Glomerular endothelial cell (primary cell): Measurements from ENCODE around the gene GPAT2. TPM values are rescaled to one million over a fixed set of nuclear protein-coding genes. Genes with fewer than 3 reads are reported as not detected.
"Not testable (repeated sequence)": the region's sequence is repeated elsewhere in the genome, so short reads cannot be mapped to it uniquely, and the experiment has no call there.

Experiments used
- DNase-seq: peaks from one replicate; pipeline ENCODE4 v3.0.0-alpha.2; 2011; ENCODE audit warnings: low read depth, low spot score; ENCODE audit errors: extremely low read depth
- total RNA-seq: library from RNA; depleted of rRNA; stranded (reverse); fragments of >200 nt; gene quantifications from 2 replicates; pipeline ENCODE4 v1.2.3, GENCODE V29; 2015

The GPAT2 gene
- total RNA-seq, 1 donor from 2014 or later, result 5.7 TPM

- DNase-seq, result not testable (repeated sequence)
Observed at GRCh38 chr2:96065954-96066353, 31.2 kb upstream of the GPAT2 start.

- DNase-seq, result no peak
Observed at GRCh38 chr2:96065381-96065930, 30.7 kb upstream of the GPAT2 start.

- DNase-seq, result not testable (repeated sequence)
Observed at GRCh38 chr2:96064760-96065159, 30.0 kb upstream of the GPAT2 start.

- not testable (repeated sequence) for DNase-seq
Observed at GRCh38 chr2:96064047-96064675, 29.4 kb upstream of the GPAT2 start.

- not testable (repeated sequence) for DNase-seq
Observed at GRCh38 chr2:96063116-96063899, 28.6 kb upstream of the GPAT2 start.

- DNase-seq, result not testable (repeated sequence)
Observed at GRCh38 chr2:96062483-96062882, 27.8 kb upstream of the GPAT2 start.

GRCh38 chr2:96061901-96062300 lies 27.2 kb upstream of the GPAT2 start:
- DNase-seq, result not testable (repeated sequence)

- not testable (repeated sequence) for DNase-seq
Observed at GRCh38 chr2:96061197-96061817, 26.6 kb upstream of the GPAT2 start.

GRCh38 chr2:96060325-96060724 lies 25.6 kb upstream of the GPAT2 start:
- DNase-seq, result not testable (repeated sequence)

GRCh38 chr2:96059443-96059842 lies 24.7 kb upstream of the GPAT2 start:
- not testable (repeated sequence) for DNase-seq

- DNase-seq, result not testable (repeated sequence)
Observed at GRCh38 chr2:96055830-96056229, 21.1 kb upstream of the GPAT2 start.

GRCh38 chr2:96054537-96054936 lies 19.8 kb upstream of the GPAT2 start:
- not testable (repeated sequence) for DNase-seq

GRCh38 chr2:96053385-96053784 lies 18.7 kb upstream of the GPAT2 start:
- not testable (repeated sequence) for DNase-seq

GRCh38 chr2:96052632-96053031 lies 17.9 kb upstream of the GPAT2 start:
- DNase-seq, result not testable (repeated sequence)

- not testable (repeated sequence) for DNase-seq
Observed at GRCh38 chr2:96049917-96050262, 15.2 kb upstream of the GPAT2 start.

GRCh38 chr2:96049049-96049916 lies 14.6 kb upstream of the GPAT2 start:
- not testable (repeated sequence) for DNase-seq

GRCh38 chr2:96035554-96035953 lies 838 bp upstream of the GPAT2 start:
- DNase-seq, result not testable (repeated sequence)

GRCh38 chr2:96033997-96034396 lies 719 bp downstream of the GPAT2 start:
- DNase-seq, result not testable (repeated sequence)

- DNase-seq, result not testable (repeated sequence)
Observed at GRCh38 chr2:96027725-96028325, 6.9 kb downstream of the GPAT2 start.

- not testable (repeated sequence) for DNase-seq
Observed at GRCh38 chr2:96025755-96026154, 9.0 kb downstream of the GPAT2 start.
